Erythroblast (primary cell): Measurements from ENCODE around the gene TWSG1.

ENCODE experiments used
- GATA1 ChIP-seq: IDR thresholded peaks from 2 replicates; pipeline ENCODE4 v1.6.1; 2011; ENCODE audit warnings: low read depth, mild to moderate bottlenecking, control low read depth, low read length, moderate library complexity
- POLR2A ChIP-seq: IDR thresholded peaks from 2 replicates; pipeline ENCODE4 v1.6.1; 2011; ENCODE audit warnings: mild to moderate bottlenecking, low read length

DNA sequence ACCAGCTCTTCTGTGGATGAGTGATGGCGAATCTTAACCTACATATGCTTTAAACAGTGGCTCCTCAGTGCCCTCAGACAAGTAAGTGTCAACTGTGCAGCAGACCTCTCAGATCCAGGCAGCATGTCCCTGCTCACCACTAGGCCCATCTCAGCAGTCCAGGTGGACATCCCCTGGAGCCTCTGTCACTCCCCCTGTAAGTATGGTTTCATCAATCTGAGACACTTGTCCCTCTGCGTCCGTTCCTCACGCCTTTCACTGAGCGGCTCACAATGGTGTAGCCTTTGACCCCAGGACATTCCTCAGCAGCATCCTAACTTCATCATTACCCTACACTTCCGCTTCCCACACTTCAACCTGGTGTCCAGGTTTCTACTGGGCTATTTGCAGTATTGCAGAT, 71.4 kb downstream of the TWSG1 start:
- TF ChIP-seq POLR2A (no peak), GATA1 (no peak)
